HTERT RPE-1 (cell line): ENCODE data around the gene TBC1D17.

Experiments used
- in situ Hi-C: fragments of 300-500 bp; cut with MboI; formaldehyde crosslinking; loops from 4 replicates; pipeline ENCODE4 v1.14.3; 2020; ENCODE audit warnings: low sequenced_read_pairs

TBC1D17 gene

GRCh38 chr19:49933643-49934042 lies 56.1 kb downstream of the TBC1D17 start:
- in situ Hi-C loops, result no loop called here

DNA sequence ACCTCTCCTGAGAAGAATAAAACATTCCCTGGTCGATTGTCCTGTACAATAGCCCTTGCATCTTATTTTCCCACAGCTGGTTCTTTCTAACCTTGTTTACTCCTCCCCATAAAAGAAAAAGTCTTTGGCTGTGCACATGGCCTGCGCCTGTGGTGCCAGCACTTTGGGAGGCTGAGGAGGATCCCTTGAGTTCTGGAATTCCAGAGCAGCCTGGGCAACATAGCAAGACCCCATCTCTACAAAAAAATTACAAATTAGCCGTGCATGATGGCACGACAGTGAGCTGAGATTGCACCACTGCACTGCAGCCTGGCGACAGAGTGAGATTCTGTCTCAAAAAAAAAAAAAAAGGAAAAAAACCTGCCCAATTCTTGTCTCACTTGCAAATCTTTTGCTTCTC lies 59.0 kb downstream of the TBC1D17 start:
- in situ Hi-C loops, result no loop called here

DNA sequence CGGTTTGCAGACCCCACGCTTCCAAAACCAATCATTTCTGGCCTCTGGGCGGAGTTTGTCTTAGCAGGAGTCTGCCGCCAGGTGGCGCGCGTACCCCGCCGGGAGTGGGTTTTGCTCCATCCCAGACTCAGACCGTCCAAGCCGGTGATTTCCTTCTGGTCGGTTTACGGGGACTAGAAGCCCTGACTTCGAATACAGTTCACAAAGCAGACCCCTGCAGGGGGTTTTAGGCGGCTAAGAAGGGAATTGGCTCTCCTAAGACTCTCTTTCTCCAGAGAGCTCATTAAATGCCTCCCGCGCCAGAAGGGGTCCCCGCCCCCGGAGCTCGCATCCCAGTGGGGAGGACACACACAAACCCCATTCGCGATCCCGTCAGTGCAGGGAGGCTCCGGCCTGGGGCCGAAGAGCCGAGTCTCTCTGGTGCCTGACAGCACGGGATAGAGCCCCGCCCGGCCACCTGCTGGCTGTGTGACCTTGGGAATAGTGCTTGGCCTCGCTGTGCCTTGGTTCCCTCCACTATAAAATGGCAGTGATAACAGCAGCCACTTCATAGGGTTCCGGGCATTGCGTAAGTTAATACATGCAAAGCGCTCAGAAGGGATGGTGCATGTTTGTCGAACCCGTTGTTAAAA lies 60.4 kb downstream of the TBC1D17 start:
- in situ Hi-C loops, result no loop called here
